Natural killer cell (primary cell): ENCODE data around the gene TUBGCP6. TPM values are rescaled to one million over a fixed set of nuclear protein-coding genes. Genes with fewer than 3 reads are reported as not detected.

Source experiments
- ATAC-seq, 3 donors: fragments of 150-1000 bp in 2 of 3; fragments of 200-7000 bp in 1 of 3; cut with Tn5 transposase; 1 replicate in 1 of 3; 2 replicates in 2 of 3; pipeline ENCODE4 v1.10.0; 2021; ENCODE audit warnings: mild to moderate bottlenecking in 2 of 3, moderate library complexity in 2 of 3
- DNase-seq, 2 donors: peaks; one replicate each; pipeline versions ENCODE4 v3.0.0 to v3.0.0-alpha.2; 2013 to 2021; ENCODE audit warnings: mixed read lengths in 1 of 2
- H3K27ac ChIP-seq: one replicate; pipeline ENCODE4 v1.5.1; 2013; ENCODE audit warnings: mild to moderate bottlenecking, low read length
- H3K27me3 ChIP-seq: one replicate; pipeline ENCODE4 v1.6.1; 2013; ENCODE audit warnings: low read length; ENCODE audit not compliant: control insufficient read depth, insufficient read depth
- H3K36me3 ChIP-seq: one replicate; pipeline ENCODE4 v1.6.1; 2013; ENCODE audit warnings: low read length; ENCODE audit not compliant: control insufficient read depth, insufficient read depth
- H3K4me1 ChIP-seq: one replicate; pipeline ENCODE4 v1.6.1; 2013; ENCODE audit warnings: low read length; ENCODE audit not compliant: control insufficient read depth, insufficient read depth
- H3K4me3 ChIP-seq: one replicate; pipeline ENCODE4 v1.5.1; 2013; ENCODE audit warnings: low read length
- H3K9me3 ChIP-seq: one replicate; pipeline ENCODE4 v1.6.1; 2013; ENCODE audit warnings: low read length; ENCODE audit not compliant: control insufficient read depth, insufficient read depth
- H3K27ac Mint-ChIP-seq, 2 donors: one replicate each; pipeline ENCODE4 v1.8.0; 2022; ENCODE audit warnings: mild to moderate bottlenecking in 2 of 2, mixed read lengths in 2 of 2, moderate library complexity in 1 of 2
- H3K27me3 Mint-ChIP-seq, 2 donors: one replicate each; pipeline ENCODE4 v1.8.0; 2022; ENCODE audit warnings: low read depth in 2 of 2, mixed read lengths in 2 of 2
- H3K36me3 Mint-ChIP-seq: one replicate; pipeline ENCODE4 v1.8.0; 2022; ENCODE audit warnings: mixed read lengths
- H3K4me1 Mint-ChIP-seq, 2 donors: one replicate each; pipeline ENCODE4 v1.8.0; 2022; ENCODE audit warnings: mixed read lengths in 2 of 2
- H3K4me3 Mint-ChIP-seq: one replicate; pipeline ENCODE4 v1.8.0; 2022; ENCODE audit warnings: mild to moderate bottlenecking, moderate library complexity, mixed read lengths
- H3K9me3 Mint-ChIP-seq, 2 donors: one replicate each; pipeline ENCODE4 v1.8.0; 2022; ENCODE audit warnings: mixed read lengths in 2 of 2
- CTCF ChIP-seq: fragments of 200-600 bp; IDR thresholded peaks from one replicate; pipeline ENCODE4 v1.8.0; 2022; ENCODE audit warnings: antibody characterized with exemption
- WGBS: methylation state at CpG from one replicate; pipeline ENCODE4 v1.1.7; 2013; ENCODE audit warnings: missing lambda C conversion rate; ENCODE audit not compliant: insufficient coverage; 5-methylcytosine and 5-hydroxymethylcytosine counted together
- intact Hi-C: fragments of 100-400 bp; cut with micrococcal nuclease; formaldehyde crosslinking; loops from one replicate; pipeline ENCODE4 v1.14.2; 2022
- total RNA-seq, 4 donors: library from RNA; stranded (reverse); fragments of 120-200 nt in 1 of 4; gene quantifications; one replicate each; pipeline versions ENCODE4 v1.2.3 to v1.2.4, GENCODE V29; 2013 to 2022

The TUBGCP6 gene
- total RNA-seq, 3 donors from 2014 or later (not counting 1 experiment from before 2014, with no cell fraction given), result 105 to 126 (median 118) TPM

GRCh38 chr22:50173311-50173982 lies 71.4 kb downstream of the TUBGCP6 start:
- H3K9me3 ChIP-seq, result no peaks in the 10 kb centered on the region
- intact Hi-C loops, result no loop called here
- H3K9me3 Mint-ChIP-seq, result no peaks in the 10 kb centered on the region
- no peak for DNase-seq
- peaks cover 0 to 14% of the 10 kb centered on the region in 2 donors for H3K4me1 Mint-ChIP-seq
- no peaks in the 10 kb centered on the region for H3K36me3 ChIP-seq
- ATAC-seq, result no peak
- H3K27me3 ChIP-seq, result peaks cover 17% of the 10 kb centered on the region
- peaks cover 15 to 26% of the 10 kb centered on the region in 2 donors for H3K27me3 Mint-ChIP-seq
- no peak overlapping the region for H3K4me3 ChIP-seq
- 37% methylated on average over 26 of the region's 26 CpGs for WGBS
- peaks cover 5% of the 10 kb centered on the region for H3K4me1 ChIP-seq
- H3K4me3 Mint-ChIP-seq, result peak overlapping the region; percentile 63
- TF ChIP-seq CTCF, result no peak
- no peak overlapping the region for H3K27ac Mint-ChIP-seq
- H3K36me3 Mint-ChIP-seq, result no peaks in the 10 kb centered on the region
- H3K27ac ChIP-seq, result no peak overlapping the region

- H3K4me3 ChIP-seq, result no peak overlapping the region
- peaks cover 19% of the 10 kb centered on the region for H3K27me3 ChIP-seq
- no peaks in the 10 kb centered on the region for H3K36me3 ChIP-seq
- peaks cover 25 to 33% of the 10 kb centered on the region in 2 donors for H3K27me3 Mint-ChIP-seq
- H3K4me3 Mint-ChIP-seq, result peak overlapping the region; percentile 63
- H3K27ac Mint-ChIP-seq, result no peak overlapping the region
- intact Hi-C loops, result no loop called here
- no peaks in the 10 kb centered on the region for H3K9me3 Mint-ChIP-seq
- H3K4me1 Mint-ChIP-seq, result peaks cover 0 to 14% of the 10 kb centered on the region in 2 donors
- H3K27ac ChIP-seq, result no peak overlapping the region
- DNase-seq (no peak), ATAC-seq (no peak)
- peaks cover 5% of the 10 kb centered on the region for H3K4me1 ChIP-seq
- no peak for TF ChIP-seq CTCF
- no peaks in the 10 kb centered on the region for H3K9me3 ChIP-seq
- no peaks in the 10 kb centered on the region for H3K36me3 Mint-ChIP-seq
- 85% methylated on average over 13 of the region's 13 CpGs for WGBS
Observed at GRCh38 chr22:50171965-50172421, 72.8 kb downstream of the TUBGCP6 start.

- H3K36me3 ChIP-seq, result no peaks in the 10 kb centered on the region
- peaks cover 19% of the 10 kb centered on the region for H3K27me3 ChIP-seq
- no peak for TF ChIP-seq CTCF
- intact Hi-C loops, result no loop called here
- Mint-ChIP-seq H3K27ac (peak overlapping the region in 1 of 2 donors; percentile 63), H3K4me3 (peak overlapping the region; percentile 81), H3K9me3 (no peaks in the 10 kb centered on the region), H3K4me1 (peaks cover 0 to 14% of the 10 kb centered on the region in 2 donors), H3K36me3 (no peaks in the 10 kb centered on the region), H3K27me3 (peaks cover 25 to 33% of the 10 kb centered on the region in 2 donors)
- H3K27ac ChIP-seq, result no peak overlapping the region
- no peak overlapping the region for H3K4me3 ChIP-seq
- H3K4me1 ChIP-seq, result peaks cover 5% of the 10 kb centered on the region
- 87% methylated on average over 15 of the region's 15 CpGs for WGBS
- no peak for ATAC-seq
- no peaks in the 10 kb centered on the region for H3K9me3 ChIP-seq
- no peak for DNase-seq
Observed at GRCh38 chr22:50171319-50171964, 73.4 kb downstream of the TUBGCP6 start.
